GM18499 (cell line): Measurements from ENCODE around the gene CLPSL2.

Source experiments
- ATAC-seq: cut with Tn5 transposase; IDR thresholded peaks from one replicate; pipeline ENCODE4 v1.9.1; 2021; ENCODE audit warnings: moderate number of reproducible peaks; ENCODE audit not compliant: insufficient read depth, unreplicated experiment

The CLPSL2 gene

GRCh38 chr6:35824552-35825192 lies 48.3 kb downstream of the CLPSL2 start:
- ATAC-seq: no peak
